Adrenal gland (tissue), 12 donors: ENCODE results near the gene SEC23B. TPM values are rescaled to one million over a fixed set of nuclear protein-coding genes. Genes with fewer than 3 reads are reported as not detected.
"Not testable (repeated sequence)": the region's sequence is repeated elsewhere in the genome, so short reads cannot be mapped to it uniquely, and the experiment has no call there.

Experiments
- DNase-seq, 7 donors: peaks; one replicate each; pipeline ENCODE4 v3.0.0-alpha.2; 2019 to 2020
- H3K27ac ChIP-seq, 5 donors: fragments of 200-600 bp; sonication (generic) in 4 of 5; 1 replicate in 3 of 5; 2 replicates in 2 of 5; pipeline versions ENCODE4 v1.5.1 to v1.8.0; 2016 to 2020; ENCODE audit warnings: mild to moderate bottlenecking in 1 of 5
- H3K27me3 ChIP-seq: fragments of 200-600 bp; 2 replicates; pipeline ENCODE4 v1.8.0; 2021
- H3K36me3 ChIP-seq, 2 donors: fragments of 200-600 bp; replicated peaks in 1 of 2; 1 replicate in 1 of 2; 2 replicates in 1 of 2; pipeline versions ENCODE4 v1.5.1 to v1.8.0; 2018 to 2022
- H3K4me1 ChIP-seq, 2 donors: fragments of 200-600 bp; replicated peaks in 1 of 2; 1 replicate in 1 of 2; 2 replicates in 1 of 2; pipeline versions ENCODE4 v1.5.1 to v1.8.0; 2018 to 2021
- H3K4me3 ChIP-seq, 4 donors: fragments of 200-600 bp; sonication (generic) in 3 of 4; one replicate each; pipeline ENCODE4 v1.5.1; 2016 to 2018
- H3K9me3 ChIP-seq, 3 donors: fragments of 200-600 bp; sonication (generic) in 1 of 3; replicated peaks in 1 of 3; 1 replicate in 2 of 3; 2 replicates in 1 of 3; pipeline versions ENCODE4 v1.5.1 to v1.8.0; 2016 to 2021
- POLR2A ChIP-seq, 2 donors: fragments of 450-650 bp; IDR thresholded peaks; one replicate each; pipeline ENCODE4 v1.6.1; 2017; ENCODE audit warnings: antibody characterized with exemption in 2 of 2, mild to moderate bottlenecking in 2 of 2, moderate library complexity in 1 of 2
- WGBS, 4 donors: extraction: QIAGEN DNeasy Blood & Tissue Kit in 2 of 4; methylation state at CpG; one replicate each; pipeline versions ENCODE4 v1.1.5 to v1.1.7; 2013 to 2017; 5-methylcytosine and 5-hydroxymethylcytosine counted together
- intact Hi-C, 2 donors: fragments of 100-400 bp; cut with DNase I; formaldehyde crosslinking; loops; one replicate each; pipeline versions ENCODE4 v1.14.1 to v1.15.0; 2022 to 2023
- polyA plus RNA-seq, 3 donors: library from polyadenylated mRNA; stranded (reverse); fragments of 200-250 nt in 2 of 3; fragments of 350-450 nt in 1 of 3; fragmentation: Illumina TruSeq in 1 of 3; extraction: RNeasy Lipid Tissue Mini Kit (QIAGEN cat#74804) in 1 of 3; gene quantifications; one replicate each; pipeline ENCODE4 v1.2.3, GENCODE V29; 2013 to 2014
- total RNA-seq, 9 donors: library from RNA; depleted of rRNA in 4 of 9; stranded (reverse); fragments of >200 nt in 4 of 9; fragments of 120-200 nt in 1 of 9; fragmentation: NEBNext Ultra II Directional in 1 of 9; extraction: Animal tissue kit (Norgen Biotek cat#: 25700) in 1 of 9; gene quantifications; one replicate each; pipeline versions ENCODE4 v1.1.0 to v1.2.4, GENCODE V29; 2013 to 2023
- TF ChIP-seq, protein P1 (sequence below), 6 experiments: fragments of 450-650 bp in 4 of 6; fragments of 200-600 bp in 2 of 6; sonication (generic) in 1 of 6; IDR thresholded peaks; 1 replicate in 5 of 6; 2 replicates in 1 of 6; pipeline versions ENCODE4 v1.5.1 to v1.8.0; 2016 to 2021; ENCODE audit warnings: antibody characterized with exemption in 6 of 6, mild to moderate bottlenecking in 2 of 6, moderate library complexity in 1 of 6
- donor health status: healthy with polysubstance abuse.
- donor health status: Bipolar disorder and iron deficiency.
- donor health status: DM: yes; HTN: yes; CAD: no.
- donor health status: DM: no; HTN: no; CAD: no.
- donor health status: DM: no; HTN: no; CAD: no.
- donor health status: DM: yes; HTN: yes; CAD: no.

Gene SEC23B
- total and polyA plus RNA-seq, 12 donors, result 7.1 to 241 (median 76.1) TPM

DNA sequence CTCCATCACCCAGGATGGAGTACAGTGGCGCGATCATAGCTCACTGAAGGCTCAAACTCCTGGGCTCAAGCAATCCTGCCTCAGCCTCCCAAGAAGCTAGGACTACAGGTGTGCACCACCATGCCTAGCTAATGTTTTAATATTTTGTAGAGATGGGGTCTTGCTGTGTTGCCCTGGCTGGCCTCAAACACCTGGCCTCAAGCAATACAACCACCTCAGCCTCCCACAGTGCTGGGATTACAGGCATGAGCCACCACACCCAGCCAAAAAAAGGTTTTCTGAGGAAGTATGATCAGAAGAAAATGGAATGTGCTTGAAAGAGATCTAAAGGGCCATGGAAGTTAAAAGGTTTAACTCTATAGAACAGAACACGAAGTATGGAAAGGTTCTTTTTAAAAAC, 19.4 kb upstream of the SEC23B start:
- no peak for DNase-seq
- peaks cover 0 to 45% of the 10 kb centered on the region in 2 donors for H3K36me3 ChIP-seq
- no peaks in the 10 kb centered on the region for H3K4me1 ChIP-seq
- H3K4me3 ChIP-seq, result no peak overlapping the region
- 96 to 98% (median 98%) methylated on average over 3 of the region's 3 CpGs for WGBS, 4 donors
- no peak overlapping the region for H3K27ac ChIP-seq
- TF ChIP-seq POLR2A (IDR thresholded peaks at IDR 0.05), result no peak
- TF ChIP-seq, protein P1, sequence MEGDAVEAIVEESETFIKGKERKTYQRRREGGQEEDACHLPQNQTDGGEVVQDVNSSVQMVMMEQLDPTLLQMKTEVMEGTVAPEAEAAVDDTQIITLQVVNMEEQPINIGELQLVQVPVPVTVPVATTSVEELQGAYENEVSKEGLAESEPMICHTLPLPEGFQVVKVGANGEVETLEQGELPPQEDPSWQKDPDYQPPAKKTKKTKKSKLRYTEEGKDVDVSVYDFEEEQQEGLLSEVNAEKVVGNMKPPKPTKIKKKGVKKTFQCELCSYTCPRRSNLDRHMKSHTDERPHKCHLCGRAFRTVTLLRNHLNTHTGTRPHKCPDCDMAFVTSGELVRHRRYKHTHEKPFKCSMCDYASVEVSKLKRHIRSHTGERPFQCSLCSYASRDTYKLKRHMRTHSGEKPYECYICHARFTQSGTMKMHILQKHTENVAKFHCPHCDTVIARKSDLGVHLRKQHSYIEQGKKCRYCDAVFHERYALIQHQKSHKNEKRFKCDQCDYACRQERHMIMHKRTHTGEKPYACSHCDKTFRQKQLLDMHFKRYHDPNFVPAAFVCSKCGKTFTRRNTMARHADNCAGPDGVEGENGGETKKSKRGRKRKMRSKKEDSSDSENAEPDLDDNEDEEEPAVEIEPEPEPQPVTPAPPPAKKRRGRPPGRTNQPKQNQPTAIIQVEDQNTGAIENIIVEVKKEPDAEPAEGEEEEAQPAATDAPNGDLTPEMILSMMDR (IDR thresholded peaks at IDR 0.05), result no peak
- H3K9me3 ChIP-seq, result no peaks in the 10 kb centered on the region
- intact Hi-C loops, result no loop called here
- H3K27me3 ChIP-seq, result no peaks in the 10 kb centered on the region

DNA sequence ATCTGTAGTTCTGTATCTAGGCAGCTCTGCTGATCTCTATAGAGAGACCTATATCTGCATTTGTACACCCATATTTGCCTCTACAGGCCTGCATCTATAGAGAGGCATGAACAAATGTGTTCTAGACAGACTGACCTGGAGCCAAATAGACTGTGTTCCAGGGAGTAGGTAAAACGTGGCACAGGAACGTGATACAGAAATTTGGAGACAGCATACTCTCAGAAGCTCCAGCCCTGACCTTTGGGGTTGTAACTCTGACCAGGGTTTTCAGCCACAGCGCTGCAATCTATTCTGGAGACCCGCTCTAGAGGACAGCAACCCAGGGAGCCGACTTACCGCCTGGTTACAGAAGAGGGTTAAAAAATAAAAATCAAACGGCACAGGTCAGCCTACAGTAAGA, 11.7 kb upstream of the SEC23B start:
- peak in 1 of 7 donors; percentile 41 for DNase-seq
- Histone ChIP-seq H3K36me3 (no peaks in the 10 kb centered on the region), H3K27ac (peak overlapping the region in 1 of 5 donors; percentile 46), H3K27me3 (no peaks in the 10 kb centered on the region), H3K4me3 (peak overlapping the region in 2 of 4 donors; percentile 70 to 91), H3K9me3 (no peaks in the 10 kb centered on the region), H3K4me1 (peaks cover 9 to 10% of the 10 kb centered on the region in 2 donors)
- intact Hi-C loops, result no loop called here
- WGBS, 4 donors, result 5 to 17% (median 15%) methylated on average over 6 to 7 of the region's 7 CpGs
- TF ChIP-seq, protein P1 (IDR thresholded peaks at IDR 0.05), result no peak
- no peak for TF ChIP-seq POLR2A (IDR thresholded peaks at IDR 0.05)

DNA sequence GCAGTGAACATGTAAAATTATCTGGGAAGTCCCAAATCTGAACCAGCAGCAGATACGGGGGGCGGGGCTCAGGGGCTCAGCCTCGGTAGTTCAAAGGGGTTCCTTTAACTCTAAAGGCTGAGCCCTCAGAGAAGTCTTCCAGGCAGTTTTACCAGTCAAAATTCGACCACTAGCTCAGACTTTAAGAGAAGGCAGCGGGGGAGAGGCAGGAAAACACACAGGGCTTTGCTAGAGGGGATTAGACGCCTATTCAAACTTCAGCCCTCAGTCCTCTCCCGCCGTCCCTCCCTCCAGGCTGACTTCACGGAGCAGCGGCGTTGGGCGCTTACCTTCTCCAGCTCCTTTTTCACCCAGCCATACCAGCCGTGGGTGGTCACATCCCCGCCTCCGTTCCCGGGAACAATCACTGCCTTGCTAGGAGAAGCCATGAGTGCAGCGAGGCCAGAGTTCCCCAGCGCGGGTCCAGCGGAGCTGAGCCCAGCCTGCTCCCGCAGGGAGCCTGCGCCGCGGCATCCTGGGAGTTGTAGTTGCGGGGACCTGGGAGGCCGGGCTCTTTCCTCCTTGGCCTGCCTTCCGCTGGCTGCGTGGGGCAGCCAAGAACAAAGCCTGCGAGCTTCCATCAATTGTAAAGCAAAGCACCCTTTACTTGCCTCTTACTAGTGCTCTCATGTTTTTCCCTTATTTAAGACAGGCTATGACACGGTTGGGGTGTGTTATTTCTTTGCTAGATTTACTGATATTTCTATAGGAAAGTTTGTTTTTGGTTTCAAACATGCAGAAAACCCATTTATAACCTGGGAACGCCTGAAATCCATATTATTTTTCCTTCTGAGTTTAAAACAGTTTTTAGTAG, 10.8 kb upstream of the SEC23B start, which contains the start of gene RBBP9:
RBBP9 (minus strand) TSS at position 486 of the 853 bp plus-strand sequence; CDS start at position 428, 58 bp downstream.
- TF ChIP-seq, protein P1 (IDR thresholded peaks at IDR 0.05), result no peak
- peak in 1 of 2 donors; percentile 43 for TF ChIP-seq POLR2A (IDR thresholded peaks at IDR 0.05)
- 4 to 5% (median 4%) methylated on average over 18 to 31 of the region's 31 CpGs for WGBS, 4 donors
- intact Hi-C loops, result no loop called here

DNA sequence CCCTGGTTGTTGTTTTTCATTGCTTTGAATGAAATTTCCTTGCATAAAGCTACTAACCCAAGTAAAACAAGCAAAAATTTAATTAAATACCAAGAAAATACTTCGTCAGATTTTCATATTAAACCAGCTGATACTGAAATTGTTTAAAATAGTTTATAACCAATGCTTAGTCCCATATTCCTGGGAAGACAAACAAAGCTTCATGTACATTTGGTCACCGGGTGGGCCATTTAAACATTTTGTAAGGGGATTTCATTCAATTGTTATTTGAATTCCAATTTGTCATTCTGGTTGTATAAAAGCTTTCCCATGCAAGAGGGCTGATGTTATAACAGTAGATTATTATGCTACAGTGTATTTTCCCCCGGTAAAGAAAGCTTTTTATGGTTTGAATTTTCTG, 10.1 kb upstream of the SEC23B start:
- H3K4me3 ChIP-seq, result no peak overlapping the region
- peak overlapping the region in 1 of 5 donors; percentile 3 for H3K27ac ChIP-seq
- H3K36me3 ChIP-seq, result no peaks in the 10 kb centered on the region
- intact Hi-C loops, result no loop called here
- WGBS, 4 donors, result 83 to 87% (median 85%) methylated on average over 3 of the region's 3 CpGs
- TF ChIP-seq POLR2A (IDR thresholded peaks at IDR 0.05), result no peak
- TF ChIP-seq, protein P1 (IDR thresholded peaks at IDR 0.05), result no peak
- no peak for DNase-seq
- H3K9me3 ChIP-seq, result no peaks in the 10 kb centered on the region
- peaks cover 9 to 10% of the 10 kb centered on the region in 2 donors for H3K4me1 ChIP-seq
- no peaks in the 10 kb centered on the region for H3K27me3 ChIP-seq

More for the DNA sequence above, 10.8 kb upstream of the SEC23B start, which contains the start of gene RBBP9:
- H3K27me3 ChIP-seq, result no peaks in the 10 kb centered on the region
- peaks cover 9 to 10% of the 10 kb centered on the region in 2 donors for H3K4me1 ChIP-seq
- no peaks in the 10 kb centered on the region for H3K9me3 ChIP-seq
- peak within 1 kb of the TSS in 3 of 4 donors; percentile 70 to 92 (median 91) for H3K4me3 ChIP-seq
- DNase-seq, result peak; percentile 85 to 91 (median 88)
- no peaks in the 10 kb centered on the region for H3K36me3 ChIP-seq
- peak within 1 kb of the TSS in 3 of 5 donors; percentile 21 to 57 (median 46) for H3K27ac ChIP-seq

DNA sequence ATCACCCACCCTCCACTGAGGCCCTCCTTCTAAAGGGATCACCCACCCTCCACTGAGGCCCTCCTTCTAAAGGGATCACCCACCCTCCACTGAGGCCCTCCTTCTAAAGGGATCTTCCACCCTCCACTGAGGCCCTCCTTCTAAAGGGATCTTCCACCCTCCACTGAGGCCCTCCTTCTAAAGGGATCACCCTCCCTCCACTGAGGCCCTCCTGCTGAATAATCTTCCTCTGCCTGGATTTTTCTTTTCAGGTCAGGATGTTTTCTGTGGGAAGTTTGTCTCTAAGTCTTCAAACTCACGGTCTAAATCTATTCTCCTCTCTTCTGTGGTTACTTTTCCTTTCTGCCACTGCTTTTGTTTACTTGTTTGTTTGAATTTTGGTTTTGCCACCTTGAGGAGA, 6.1 kb upstream of the SEC23B start:
- intact Hi-C loops, result not testable (repeated sequence)
- WGBS, 4 donors, result 65 to 69% (median 67%) methylated on average over 1 of the region's 1 CpG

More for the DNA sequence above, 6.1 kb upstream of the SEC23B start:
- H3K27me3 ChIP-seq, H3K4me1 ChIP-seq, H3K4me3 ChIP-seq, H3K27ac ChIP-seq, H3K9me3 ChIP-seq, DNase-seq, H3K36me3 ChIP-seq: not testable (repeated sequence)
